SK-N-SH (cell line): ENCODE results near the gene NRCAM. TPM values are rescaled to one million over a fixed set of nuclear protein-coding genes. Genes with fewer than 3 reads are reported as not detected.

Experiments used
- CTCF ChIA-PET: fragments of 300-600, 350-600 bp; formaldehyde crosslinking; extraction: SDS; loops from one replicate; lab custom pipeline; 2021; lab: Yijun Ruan, JAX
- POLR2A ChIA-PET: fragments of 350-600 bp; sonication (Branson Sonifier 250); formaldehyde crosslinking; extraction: SDS; loops from one replicate; lab custom pipeline; 2020; ENCODE audit warnings: antibody characterized with exemption, inconsistent platforms; lab: Yijun Ruan, JAX
- DNase-seq: peaks from one replicate; pipeline ENCODE4 v3.0.0; 2012
- H2AFZ ChIP-seq: fragments of 200-600 bp; sonication (generic); 2 replicates; pipeline ENCODE4 v1.8.1; 2016; ENCODE audit warnings: antibody characterized with exemption, mild to moderate bottlenecking, low read depth
- H3F3A ChIP-seq: fragments of 200-600 bp; sonication (generic); replicated peaks from 2 replicates; pipeline ENCODE3; 2016; ENCODE audit warnings: antibody characterized with exemption, mild to moderate bottlenecking; ENCODE audit not compliant: insufficient read depth
- H3K27ac ChIP-seq, 2 experiments: fragments of 200-500 bp in 1 of 2; fragments of 200-600 bp in 1 of 2; sonication (Bioruptor generic) in 1 of 2; sonication (generic), shearing (Covaris generic) in 1 of 2; 2 replicates each; pipeline versions ENCODE4 v1.5.1 to v1.6.1; 2014 to 2016; ENCODE audit warnings: low read depth in 2 of 2, inconsistent platforms in 1 of 2, low read length in 1 of 2, mild to moderate bottlenecking in 1 of 2, mixed read lengths in 1 of 2
- H3K27me3 ChIP-seq: fragments of 200-600 bp; sonication (generic), shearing (Covaris generic); 2 replicates; pipeline ENCODE4 v1.6.1; 2016; ENCODE audit warnings: mixed run types; ENCODE audit not compliant: insufficient read depth
- H3K36me3 ChIP-seq, 2 experiments: fragments of 200-500 bp in 1 of 2; fragments of 200-600 bp in 1 of 2; sonication (Bioruptor generic) in 1 of 2; sonication (generic) in 1 of 2; replicated peaks in 1 of 2; 2 replicates each; pipeline versions ENCODE3 to v1.5.1; 2014 to 2016; ENCODE audit warnings: low read length in 1 of 2, mild to moderate bottlenecking in 1 of 2; ENCODE audit not compliant: insufficient read depth in 2 of 2, control insufficient read depth in 1 of 2
- H3K4me1 ChIP-seq, 2 experiments: fragments of 200-500 bp in 1 of 2; fragments of 200-600 bp in 1 of 2; sonication (Bioruptor generic) in 1 of 2; sonication (generic), shearing (Covaris generic) in 1 of 2; 2 replicates each; pipeline versions ENCODE4 v1.5.1 to v1.6.1; 2014 to 2016; ENCODE audit warnings: low read depth in 1 of 2, low read length in 1 of 2, mixed run types in 1 of 2; ENCODE audit not compliant: insufficient read depth in 2 of 2, control insufficient read depth in 1 of 2
- H3K4me2 ChIP-seq: fragments of 200-600 bp; sonication (generic), shearing (Covaris generic); 2 replicates; pipeline ENCODE4 v1.6.1; 2017; ENCODE audit warnings: mixed run types
- H3K4me3 ChIP-seq, 2 experiments: fragments of 200-500 bp in 1 of 2; fragments of 200-600 bp in 1 of 2; sonication (Bioruptor generic) in 1 of 2; sonication (generic), shearing (Covaris generic) in 1 of 2; 2 replicates each; pipeline versions ENCODE4 v1.5.1 to v1.8.1; 2014 to 2016; ENCODE audit warnings: low read depth in 2 of 2, inconsistent platforms in 1 of 2, low read length in 1 of 2, mild to moderate bottlenecking in 1 of 2, mixed read lengths in 1 of 2, moderate library complexity in 1 of 2
- H3K79me2 ChIP-seq: fragments of 200-600 bp; sonication (generic); 2 replicates; pipeline ENCODE4 v1.8.1; 2017; ENCODE audit warnings: mild to moderate bottlenecking; ENCODE audit not compliant: insufficient read depth
- H3K9ac ChIP-seq: fragments of 200-600 bp; sonication (generic); 2 replicates; pipeline ENCODE4 v1.6.1; 2017; ENCODE audit warnings: mixed run types
- H3K9me2 ChIP-seq: fragments of 200-600 bp; sonication (generic); 2 replicates; pipeline ENCODE4 v1.6.1; 2017; ENCODE audit warnings: mixed run types
- H3K9me3 ChIP-seq: fragments of 200-600 bp; sonication (generic); 2 replicates; pipeline ENCODE4 v1.6.1; 2017; ENCODE audit warnings: mixed run types, mild to moderate bottlenecking, moderate library complexity
- H4K20me1 ChIP-seq: fragments of 200-600 bp; sonication (generic); 2 replicates; pipeline ENCODE4 v1.6.1; 2017; ENCODE audit warnings: mild to moderate bottlenecking, mixed run types; ENCODE audit not compliant: insufficient read depth
- CHD2 ChIP-seq: fragments of 150-350 bp; IDR thresholded peaks from 2 replicates; pipeline ENCODE4 v1.6.1; 2018; ENCODE audit warnings: low read length; ENCODE audit not compliant: partially characterized antibody
- ELF1 ChIP-seq: IDR thresholded peaks from 2 replicates; pipeline ENCODE4 v1.4.0; 2012
- EP300 ChIP-seq, 2 experiments: IDR thresholded peaks; 2 replicates each; pipeline versions ENCODE4 v1.4.0 to v1.6.1; 2012; ENCODE audit warnings: borderline replicate concordance in 1 of 2, low read depth in 1 of 2, low read length in 1 of 2
- FOSL2 ChIP-seq: IDR thresholded peaks from 2 replicates; pipeline ENCODE4 v1.4.0; 2012; ENCODE audit warnings: low read depth, mild to moderate bottlenecking, moderate library complexity, borderline replicate concordance
- FOXJ3 ChIP-seq: sonication (generic); formaldehyde crosslinking; IDR thresholded peaks from 2 replicates; pipeline ENCODE4 v1.5.1; 2020; ENCODE audit warnings: mild to moderate bottlenecking, missing genetic modification reagents
- GABPA ChIP-seq: IDR thresholded peaks from 2 replicates; pipeline ENCODE4 v1.4.0; 2012; ENCODE audit warnings: low read depth, mild to moderate bottlenecking
- GATA2 ChIP-seq: sonication (generic); formaldehyde crosslinking; IDR thresholded peaks from 2 replicates; pipeline ENCODE4 v1.5.0; 2020; ENCODE audit warnings: mild to moderate bottlenecking, missing genetic modification reagents
- MEF2A ChIP-seq: IDR thresholded peaks from 2 replicates; pipeline ENCODE4 v1.4.0; 2012; ENCODE audit warnings: low read depth, borderline replicate concordance
- MXI1 ChIP-seq: IDR thresholded peaks from 2 replicates; pipeline ENCODE4 v1.6.1; 2012; ENCODE audit warnings: mild to moderate bottlenecking, low read depth, low read length, improper control_type of control experiment
- POLR2AphosphoS5 ChIP-seq: IDR thresholded peaks from 2 replicates; pipeline ENCODE4 v1.6.1; 2012; ENCODE audit warnings: low read depth, low read length
- RCOR1 ChIP-seq: fragments of 150-350 bp; IDR thresholded peaks from 2 replicates; pipeline ENCODE4 v1.6.1; 2017; ENCODE audit warnings: antibody characterized with exemption, low read length
- RFX5 ChIP-seq: IDR thresholded peaks from 2 replicates; pipeline ENCODE4 v1.6.1; 2012; ENCODE audit warnings: mild to moderate bottlenecking, improper control_type of control experiment, low read length
- SIN3A ChIP-seq: IDR thresholded peaks from 2 replicates; pipeline ENCODE4 v1.6.1; 2012; ENCODE audit warnings: low read depth, mild to moderate bottlenecking, low read length, moderate library complexity, borderline replicate concordance
- TAF1 ChIP-seq: IDR thresholded peaks from 2 replicates; pipeline ENCODE4 v1.6.1; 2012; ENCODE audit warnings: low read depth, mild to moderate bottlenecking, low read length, moderate library complexity, borderline replicate concordance
- TCF12 ChIP-seq: IDR thresholded peaks from 2 replicates; pipeline ENCODE4 v1.4.0; 2012
- WGBS: methylation state at CpG from one replicate; pipeline ENCODE4 v1.1.6; 2017; ENCODE audit warnings: low lambda C conversion rate; 5-methylcytosine and 5-hydroxymethylcytosine counted together
- polyA plus RNA-seq, 3 experiments: library from polyadenylated mRNA; depleted of rRNA; stranded (reverse); fragments of >200 nt; gene quantifications; 2 replicates each; pipeline ENCODE4 v1.2.3, GENCODE V29; 2012
- TF ChIP-seq, protein P1 (sequence below): fragments of 150-350 bp; IDR thresholded peaks from 2 replicates; pipeline ENCODE4 v1.6.1; 2016; ENCODE audit warnings: mild to moderate bottlenecking, low read depth, low read length
- TF ChIP-seq, protein P2 (sequence below): IDR thresholded peaks from 2 replicates; pipeline ENCODE4 v1.4.0; 2012; ENCODE audit warnings: low read depth
- TF ChIP-seq, protein P3 (sequence below): IDR thresholded peaks from 2 replicates; pipeline ENCODE4; 2012
- TF ChIP-seq, protein P4 (sequence below): IDR thresholded peaks from 2 replicates; pipeline ENCODE4 v1.6.1; 2012; ENCODE audit warnings: mild to moderate bottlenecking, low read depth, low read length, moderate library complexity

NRCAM gene
- polyA plus RNA-seq, 1 of the 3 experiments (the other 2 are of a cell fraction) = 1.1 TPM

DNA sequence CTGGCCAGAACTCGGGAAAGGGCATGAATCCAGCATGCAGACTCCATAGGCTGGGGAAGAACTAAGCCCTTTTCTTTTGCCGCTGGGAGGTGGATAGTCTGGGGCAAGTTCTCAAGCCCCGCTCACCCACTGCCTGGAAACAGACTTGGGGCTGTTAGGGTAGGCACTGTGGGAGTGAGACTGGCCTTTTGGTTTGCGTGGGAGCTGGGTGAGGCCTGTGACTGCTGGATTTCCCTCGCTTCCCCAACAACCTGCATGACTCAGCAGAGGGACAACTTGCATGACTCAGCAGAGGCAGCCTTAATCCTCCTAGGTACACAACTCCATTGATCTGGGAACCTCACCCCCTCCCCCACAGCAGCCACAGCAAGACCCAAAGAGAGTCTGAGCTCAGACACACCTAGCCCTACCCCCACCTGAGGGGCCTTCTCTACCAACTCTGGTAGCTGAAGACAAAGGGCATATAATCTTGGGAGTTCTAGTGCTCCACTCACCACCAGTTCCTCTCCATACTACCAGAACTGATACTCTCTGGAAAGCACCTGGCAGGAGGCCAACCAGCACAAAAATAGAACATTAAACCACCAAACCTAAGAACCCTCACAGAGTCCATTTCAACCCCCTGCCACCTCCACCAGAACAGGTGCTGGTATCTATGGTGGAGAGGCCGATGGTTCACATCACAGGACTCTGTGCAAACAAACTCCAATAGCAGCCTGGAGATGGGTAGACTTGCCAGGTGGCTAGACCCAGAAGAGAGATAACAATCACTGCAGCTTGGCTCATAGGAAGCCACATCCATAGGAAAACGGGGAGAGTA lies 244.6 kb downstream of the NRCAM start:
- Histone ChIP-seq H3K79me2 (no peaks in the 10 kb centered on the region), H2AFZ (no peak overlapping the region), H4K20me1 (no peaks in the 10 kb centered on the region), H3K9me2 (no peaks in the 10 kb centered on the region), H3F3A (no peaks in the 10 kb centered on the region), H3K27me3 (no peaks in the 10 kb centered on the region), H3K4me2 (no peak overlapping the region), H3K9ac (no peak overlapping the region), H3K27ac (no peak overlapping the region), H3K4me3 (no peak overlapping the region), H3K36me3 (peaks cover 0 to 4% of the 10 kb centered on the region in 2 experiments), H3K4me1 (no peaks in the 10 kb centered on the region; a peak in 1 of 4 replicates), H3K9me3 (no peaks in the 10 kb centered on the region)
- TF ChIP-seq MXI1 (no peak), FOSL2 (0 out of 2 replicates have a peak, but pooled peaks have one; percentile 6), SIN3A (no peak), CHD2 (no peak)
- WGBS = 64% methylated on average over 6 of the region's 7 CpGs
- POLR2A ChIA-PET = no interaction called here
- CTCF ChIA-PET = interaction anchor here (1.6 to 2.2 kb wide), 2 partner anchors 15 to 285 kb away, joined by 5 to 9 read pairs; no protein-coding TSS in a partner anchor
- no peak for DNase-seq

DNA sequence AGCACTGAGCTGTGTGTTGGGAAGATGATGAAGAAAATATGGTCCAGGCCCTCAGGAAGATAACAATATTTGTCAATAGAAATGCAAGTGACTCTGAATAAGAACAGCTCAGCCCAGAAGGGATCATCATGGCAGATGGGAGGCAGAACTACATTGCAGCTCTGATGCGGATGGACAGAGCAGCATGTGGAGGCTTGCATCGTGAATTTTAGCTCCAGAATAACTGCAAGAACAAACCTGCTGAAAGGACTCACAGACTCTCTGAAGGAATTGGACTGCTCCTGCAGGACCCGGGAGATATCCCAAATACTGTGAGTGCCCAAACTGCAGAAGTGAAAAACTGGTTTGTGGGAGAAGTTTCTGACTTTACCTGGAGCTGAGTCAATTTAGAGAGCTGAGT lies 245.4 kb downstream of the NRCAM start:
- POLR2A ChIA-PET = no interaction called here
- 83% methylated on average over 3 of the region's 3 CpGs for WGBS
- CTCF ChIA-PET = interaction anchor here (1.2 to 2.2 kb wide), 3 partner anchors 10 to 286 kb away, joined by 3 to 9 read pairs (median 5); no protein-coding TSS in a partner anchor
- H3K9me3 ChIP-seq = no peaks in the 10 kb centered on the region
- no peak for DNase-seq
- H3K4me3 ChIP-seq = no peak overlapping the region
- no peak overlapping the region for H3K9ac ChIP-seq
- no peaks in the 10 kb centered on the region for H3F3A ChIP-seq
- no peak overlapping the region for H2AFZ ChIP-seq
- peaks cover 0 to 4% of the 10 kb centered on the region in 2 experiments for H3K36me3 ChIP-seq
- H3K9me2 ChIP-seq = no peaks in the 10 kb centered on the region
- H3K4me2 ChIP-seq = no peak overlapping the region
- no peaks in the 10 kb centered on the region; a peak in 1 of 4 replicates for H3K4me1 ChIP-seq
- no peaks in the 10 kb centered on the region for H3K27me3 ChIP-seq
- no peaks in the 10 kb centered on the region for H4K20me1 ChIP-seq
- H3K79me2 ChIP-seq = no peaks in the 10 kb centered on the region
- no peak for TF ChIP-seq GABPA
- no peak for TF ChIP-seq FOSL2
- no peak for TF ChIP-seq TCF12
- TF ChIP-seq TAF1 = no peak
- no peak for TF ChIP-seq ELF1
- TF ChIP-seq EP300 (IDR thresholded peaks at IDR 0.05; ENCODE audit: borderline replicate concordance in 1 of 2, low read depth in 1 of 2, low read length in 1 of 2) = no peak
- TF ChIP-seq, protein P1, sequence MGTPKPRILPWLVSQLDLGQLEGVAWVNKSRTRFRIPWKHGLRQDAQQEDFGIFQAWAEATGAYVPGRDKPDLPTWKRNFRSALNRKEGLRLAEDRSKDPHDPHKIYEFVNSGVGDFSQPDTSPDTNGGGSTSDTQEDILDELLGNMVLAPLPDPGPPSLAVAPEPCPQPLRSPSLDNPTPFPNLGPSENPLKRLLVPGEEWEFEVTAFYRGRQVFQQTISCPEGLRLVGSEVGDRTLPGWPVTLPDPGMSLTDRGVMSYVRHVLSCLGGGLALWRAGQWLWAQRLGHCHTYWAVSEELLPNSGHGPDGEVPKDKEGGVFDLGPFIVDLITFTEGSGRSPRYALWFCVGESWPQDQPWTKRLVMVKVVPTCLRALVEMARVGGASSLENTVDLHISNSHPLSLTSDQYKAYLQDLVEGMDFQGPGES = no peak
- no peak for TF ChIP-seq FOXJ3 (CRISPR knock-in tag)
- TF ChIP-seq CHD2 = no peak
- TF ChIP-seq, protein P2, sequence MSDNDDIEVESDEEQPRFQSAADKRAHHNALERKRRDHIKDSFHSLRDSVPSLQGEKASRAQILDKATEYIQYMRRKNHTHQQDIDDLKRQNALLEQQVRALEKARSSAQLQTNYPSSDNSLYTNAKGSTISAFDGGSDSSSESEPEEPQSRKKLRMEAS = no peak
- TF ChIP-seq GATA2 (CRISPR knock-in tag) = no peak
- TF ChIP-seq POLR2AphosphoS5 = no peak
- TF ChIP-seq, protein P3, sequence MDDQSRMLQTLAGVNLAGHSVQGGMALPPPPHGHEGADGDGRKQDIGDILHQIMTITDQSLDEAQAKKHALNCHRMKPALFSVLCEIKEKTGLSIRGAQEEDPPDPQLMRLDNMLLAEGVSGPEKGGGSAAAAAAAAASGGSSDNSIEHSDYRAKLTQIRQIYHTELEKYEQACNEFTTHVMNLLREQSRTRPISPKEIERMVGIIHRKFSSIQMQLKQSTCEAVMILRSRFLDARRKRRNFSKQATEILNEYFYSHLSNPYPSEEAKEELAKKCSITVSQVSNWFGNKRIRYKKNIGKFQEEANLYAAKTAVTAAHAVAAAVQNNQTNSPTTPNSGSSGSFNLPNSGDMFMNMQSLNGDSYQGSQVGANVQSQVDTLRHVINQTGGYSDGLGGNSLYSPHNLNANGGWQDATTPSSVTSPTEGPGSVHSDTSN = no peak
- TF ChIP-seq RFX5 = no peak
- TF ChIP-seq, protein P4, sequence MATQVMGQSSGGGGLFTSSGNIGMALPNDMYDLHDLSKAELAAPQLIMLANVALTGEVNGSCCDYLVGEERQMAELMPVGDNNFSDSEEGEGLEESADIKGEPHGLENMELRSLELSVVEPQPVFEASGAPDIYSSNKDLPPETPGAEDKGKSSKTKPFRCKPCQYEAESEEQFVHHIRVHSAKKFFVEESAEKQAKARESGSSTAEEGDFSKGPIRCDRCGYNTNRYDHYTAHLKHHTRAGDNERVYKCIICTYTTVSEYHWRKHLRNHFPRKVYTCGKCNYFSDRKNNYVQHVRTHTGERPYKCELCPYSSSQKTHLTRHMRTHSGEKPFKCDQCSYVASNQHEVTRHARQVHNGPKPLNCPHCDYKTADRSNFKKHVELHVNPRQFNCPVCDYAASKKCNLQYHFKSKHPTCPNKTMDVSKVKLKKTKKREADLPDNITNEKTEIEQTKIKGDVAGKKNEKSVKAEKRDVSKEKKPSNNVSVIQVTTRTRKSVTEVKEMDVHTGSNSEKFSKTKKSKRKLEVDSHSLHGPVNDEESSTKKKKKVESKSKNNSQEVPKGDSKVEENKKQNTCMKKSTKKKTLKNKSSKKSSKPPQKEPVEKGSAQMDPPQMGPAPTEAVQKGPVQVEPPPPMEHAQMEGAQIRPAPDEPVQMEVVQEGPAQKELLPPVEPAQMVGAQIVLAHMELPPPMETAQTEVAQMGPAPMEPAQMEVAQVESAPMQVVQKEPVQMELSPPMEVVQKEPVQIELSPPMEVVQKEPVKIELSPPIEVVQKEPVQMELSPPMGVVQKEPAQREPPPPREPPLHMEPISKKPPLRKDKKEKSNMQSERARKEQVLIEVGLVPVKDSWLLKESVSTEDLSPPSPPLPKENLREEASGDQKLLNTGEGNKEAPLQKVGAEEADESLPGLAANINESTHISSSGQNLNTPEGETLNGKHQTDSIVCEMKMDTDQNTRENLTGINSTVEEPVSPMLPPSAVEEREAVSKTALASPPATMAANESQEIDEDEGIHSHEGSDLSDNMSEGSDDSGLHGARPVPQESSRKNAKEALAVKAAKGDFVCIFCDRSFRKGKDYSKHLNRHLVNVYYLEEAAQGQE = no peak
- TF ChIP-seq MEF2A = no peak
- TF ChIP-seq RCOR1 = no peak
- H3K27ac ChIP-seq = no peak overlapping the region
